HG03175 (cell line): ENCODE data around the gene AP1G2.

Source experiments
- ATAC-seq: cut with Tn5 transposase; IDR thresholded peaks from one replicate; pipeline ENCODE4 v1.9.1; 2021; ENCODE audit warnings: mild to moderate bottlenecking, moderate library complexity; ENCODE audit not compliant: unreplicated experiment

Gene AP1G2

DNA sequence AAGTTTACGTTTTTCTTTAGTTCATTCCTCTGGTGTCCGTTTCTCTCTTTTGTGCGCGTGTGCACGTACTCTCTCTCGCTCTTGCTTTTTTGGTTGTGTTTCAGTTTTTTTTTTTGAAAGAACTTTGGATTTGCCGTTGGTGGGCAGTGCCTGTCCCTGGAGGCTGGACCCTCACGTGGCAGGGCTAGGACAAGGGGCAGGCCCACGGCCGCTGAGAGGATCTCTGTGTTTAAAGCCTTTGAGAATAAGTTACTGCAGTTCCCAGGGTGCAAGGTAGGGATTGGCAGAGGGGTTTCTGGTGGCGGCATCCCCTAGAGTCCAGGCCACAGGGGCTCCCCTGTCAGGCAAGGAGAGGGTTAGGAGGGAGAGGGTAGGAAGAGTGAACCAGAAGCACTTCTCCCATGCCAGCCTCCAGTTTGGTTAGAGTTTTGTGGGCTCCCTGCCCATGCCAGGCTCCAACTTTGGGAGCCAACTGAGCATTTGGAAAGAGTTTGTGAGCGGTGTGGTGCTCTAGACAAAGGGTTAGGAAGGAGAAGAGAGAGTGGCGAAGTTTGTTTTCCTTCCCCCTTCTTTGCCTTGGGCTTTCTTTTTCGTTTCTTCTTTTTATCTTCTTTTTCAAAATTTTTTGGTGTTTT lies 46.6 kb downstream of the AP1G2 start:
- no peak for ATAC-seq

DNA sequence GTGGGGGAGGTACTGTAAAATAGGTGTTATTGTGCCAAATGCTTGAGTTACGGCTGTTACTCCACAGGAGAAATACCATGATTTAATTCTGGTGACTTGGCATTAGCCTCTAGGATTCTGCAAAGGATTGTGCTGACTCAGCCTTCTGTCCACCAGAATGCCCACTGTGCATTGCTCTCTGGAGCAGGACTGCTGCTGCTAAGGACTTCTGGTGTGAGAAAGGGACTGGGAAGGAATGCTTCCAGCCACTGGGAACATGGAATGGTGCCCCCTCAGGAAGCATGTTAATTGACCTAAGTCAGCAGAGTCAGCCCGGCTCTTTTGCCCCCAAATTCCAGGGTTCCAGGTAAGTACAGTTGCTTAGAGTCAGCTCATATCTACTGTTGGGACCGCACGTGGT lies 48.9 kb downstream of the AP1G2 start:
- ATAC-seq, result no peak

DNA sequence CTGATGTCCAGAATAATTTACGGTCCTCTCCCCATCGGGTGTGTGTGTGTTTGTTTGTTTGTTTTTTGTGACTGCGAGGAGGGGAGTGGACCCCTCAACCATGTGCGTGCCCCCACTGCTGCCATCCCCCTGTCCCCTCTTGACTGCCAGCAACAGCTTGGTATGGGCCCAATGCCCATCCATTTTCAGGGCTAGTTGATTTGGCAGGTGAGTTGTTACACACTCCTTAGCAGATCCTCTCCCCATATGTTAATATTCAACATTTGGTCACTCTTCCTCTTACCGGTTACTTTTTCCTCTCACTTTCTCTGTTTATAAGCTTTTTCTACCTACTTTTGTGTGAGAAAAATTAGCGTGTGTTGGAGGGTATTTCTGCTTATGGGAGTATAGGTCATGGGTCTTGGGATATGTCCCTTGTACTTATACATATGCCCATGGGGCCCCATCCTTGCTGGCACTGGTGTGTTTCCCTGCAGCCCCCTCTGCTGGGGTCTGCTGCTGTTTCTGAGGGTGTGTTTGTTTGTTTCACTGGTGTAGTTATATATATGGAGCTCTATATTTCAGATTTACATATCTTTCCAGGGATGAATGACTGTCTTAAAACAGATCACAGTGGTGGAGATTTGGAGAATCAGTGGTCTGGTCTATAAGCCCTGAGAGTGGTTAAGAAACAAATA lies 49.8 kb downstream of the AP1G2 start:
- no peak for ATAC-seq

- ATAC-seq, result no peak
Observed at GRCh38 chr14:23514644-23514957, 53.0 kb downstream of the AP1G2 start.

DNA sequence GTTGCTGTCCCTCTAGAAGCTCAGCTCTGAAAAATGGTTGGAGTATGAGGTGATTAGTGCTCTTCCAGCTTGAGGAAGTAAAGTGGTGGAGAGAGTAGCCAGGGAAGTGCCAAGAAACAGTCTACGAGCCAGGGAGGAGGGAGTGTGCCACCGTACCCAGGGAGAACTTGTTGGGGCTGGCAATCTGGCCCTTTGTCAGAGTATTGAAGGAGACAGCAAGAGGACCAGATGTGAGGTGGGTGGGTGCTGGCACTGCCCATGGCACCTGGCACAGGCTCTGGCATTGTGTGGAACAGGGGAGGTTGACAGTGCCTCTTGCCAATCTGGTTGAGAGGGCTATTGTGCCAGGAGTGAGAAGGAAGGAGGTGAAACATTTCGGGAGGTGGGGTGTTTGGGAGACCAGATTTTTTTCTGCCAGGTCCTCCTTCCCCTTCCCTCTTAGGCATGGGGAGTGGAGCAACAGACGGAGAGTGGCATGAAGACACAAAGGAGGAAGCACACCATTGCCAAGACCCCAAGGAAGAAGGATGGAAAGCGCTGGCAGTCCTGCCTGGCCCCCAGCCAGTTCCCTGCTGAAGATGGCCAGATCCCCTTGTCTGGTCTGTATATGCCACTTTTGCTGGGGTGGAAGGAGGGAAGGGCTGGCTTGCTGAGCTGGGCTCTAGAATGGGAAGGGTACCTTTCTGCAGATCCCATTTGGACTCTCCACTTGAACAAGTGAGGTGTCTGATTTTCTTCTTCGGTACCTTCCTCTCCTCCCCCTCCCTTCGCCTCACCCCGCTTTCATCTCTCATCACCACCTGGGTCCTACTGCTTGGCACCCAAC lies 53.6 kb downstream of the AP1G2 start:
- ATAC-seq, result no peak

DNA sequence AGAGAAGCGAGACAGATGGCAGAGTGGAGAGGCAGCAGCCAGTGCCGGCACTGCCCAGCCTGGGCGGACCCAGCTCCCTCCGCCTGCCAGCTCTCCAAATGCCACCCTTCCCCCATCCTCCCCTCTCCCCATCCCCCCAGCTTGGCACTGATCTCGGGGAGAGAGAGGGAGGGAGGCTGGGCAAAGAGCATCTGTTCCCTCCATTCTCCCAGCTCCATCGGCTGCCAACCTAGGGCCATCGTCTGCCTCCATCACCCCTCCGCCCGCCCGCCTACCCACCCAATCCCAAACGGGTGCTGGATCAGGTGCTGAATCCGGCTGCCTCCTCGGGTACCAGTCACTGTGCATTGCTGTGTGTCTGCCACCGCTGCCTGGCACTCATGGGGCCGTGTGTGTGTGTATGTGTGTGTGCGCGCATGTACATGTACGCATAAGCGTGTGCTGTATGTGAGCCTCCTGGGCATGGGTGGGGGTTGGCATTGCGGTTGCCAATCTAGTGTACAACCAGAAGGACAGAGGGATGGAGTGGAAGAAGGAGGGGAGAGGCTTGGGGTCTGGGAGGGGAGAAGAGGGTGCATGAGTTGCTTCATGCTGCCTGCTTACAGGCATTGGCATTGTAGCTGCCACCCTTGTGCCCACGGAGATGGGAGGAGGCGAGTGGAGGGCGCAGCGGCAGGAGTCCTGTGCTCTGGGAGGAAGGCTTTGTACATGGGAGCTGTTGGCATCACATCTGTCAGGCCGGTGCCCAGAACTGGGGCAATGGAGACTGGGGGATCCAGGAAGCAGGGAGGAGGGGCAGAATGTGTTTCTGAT lies 54.4 kb downstream of the AP1G2 start:
- no peak for ATAC-seq

DNA sequence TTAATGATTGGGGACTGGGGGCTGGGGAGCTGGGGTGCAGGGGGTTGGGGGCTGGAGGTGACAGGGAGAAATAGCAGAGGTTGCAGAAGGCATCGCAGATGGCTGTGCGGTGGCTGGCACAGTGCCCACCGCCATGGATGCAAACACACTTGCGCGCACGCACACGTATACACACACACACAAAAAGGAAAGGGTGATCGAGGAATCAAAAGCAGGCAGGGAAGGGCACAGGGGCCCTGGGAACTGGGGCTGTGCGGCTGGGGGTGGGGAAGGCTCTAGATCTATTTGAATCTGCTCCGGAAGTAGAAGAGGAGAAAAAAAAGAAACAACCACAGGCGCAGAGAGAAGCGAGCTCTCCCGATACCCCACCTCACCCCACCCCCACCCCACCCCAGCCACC lies 55.4 kb downstream of the AP1G2 start:
- ATAC-seq, result no peak
